GM12891 (cell line): ENCODE results near the gene UCP3.

Experiments
- POLR2A ChIP-seq: IDR thresholded peaks from 2 replicates; pipeline ENCODE4 v1.6.1; 2011; ENCODE audit warnings: low read depth, low read length, control low read depth
- TAF1 ChIP-seq: IDR thresholded peaks from 2 replicates; pipeline ENCODE4 v1.6.1; 2011; ENCODE audit warnings: low read depth, low read length, control low read depth

DNA sequence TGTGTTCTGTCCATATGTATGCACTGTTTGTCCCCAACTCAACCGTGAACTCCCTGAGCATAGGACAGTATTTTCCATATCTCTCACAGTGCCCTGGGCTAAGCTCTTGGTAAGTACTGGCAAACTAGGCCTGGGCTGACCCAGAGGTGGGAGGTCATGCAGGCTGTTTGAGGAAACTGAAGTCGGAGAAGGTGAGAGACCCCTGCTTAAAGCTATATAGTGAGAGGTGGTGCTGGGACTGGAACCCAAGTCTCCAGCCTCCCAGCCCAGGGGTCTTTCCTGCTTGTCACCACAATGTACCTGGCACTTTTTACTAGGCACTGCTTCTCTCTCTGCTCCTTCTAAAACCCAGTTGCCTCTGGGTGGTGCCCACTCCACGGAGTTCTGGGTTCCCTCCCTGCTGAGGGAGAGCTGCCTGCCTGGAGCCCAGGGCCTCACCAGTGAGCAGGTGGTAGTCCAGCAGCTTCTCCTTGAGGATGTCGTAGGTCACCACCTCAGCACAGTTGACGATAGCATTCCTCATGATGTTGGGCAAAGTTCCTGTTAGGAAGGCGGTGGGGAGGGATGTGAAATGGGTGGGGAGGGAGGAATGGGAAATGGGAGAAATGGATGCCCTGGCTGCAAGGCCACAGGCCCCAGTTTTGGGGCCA is 4.7 kb downstream of the UCP3 start:
- TF ChIP-seq POLR2A (no peak), TAF1 (no peak)
